GM19239 (cell line): ENCODE data around the gene JADE3.
A peak's percentile ranks its signal among the peaks of the same experiment; 100 is the strongest.

ENCODE experiments used
- DNase-seq: peaks from one replicate; pipeline ENCODE4 v3.0.0; 2011; ENCODE audit warnings: low spot score; ENCODE audit not compliant: insufficient read length
- FAIRE-seq: peaks from 2 replicates; lab custom pipeline; 2011; peaks lifted over from hg19 to GRCh38; lab: Jason Lieb, UNC

Gene JADE3

GRCh38 chrX:46912098-46912602 lies at the start of gene JADE3:
Gene JADE3, plus strand, starts transcription at chrX:46912421. Its CDS starts 72,474 bp downstream, at chrX:46984895.
- FAIRE-seq (peak; percentile 59), DNase-seq (peak; percentile 9)

- FAIRE-seq = no peak
- no peak for DNase-seq
Measured at GRCh38 chrX:46863072-46863471, 49.1 kb upstream of the JADE3 start.

- DNase-seq (no peak), FAIRE-seq (no peak)
Measured at GRCh38 chrX:46864606-46865005, 47.6 kb upstream of the JADE3 start.

DNA sequence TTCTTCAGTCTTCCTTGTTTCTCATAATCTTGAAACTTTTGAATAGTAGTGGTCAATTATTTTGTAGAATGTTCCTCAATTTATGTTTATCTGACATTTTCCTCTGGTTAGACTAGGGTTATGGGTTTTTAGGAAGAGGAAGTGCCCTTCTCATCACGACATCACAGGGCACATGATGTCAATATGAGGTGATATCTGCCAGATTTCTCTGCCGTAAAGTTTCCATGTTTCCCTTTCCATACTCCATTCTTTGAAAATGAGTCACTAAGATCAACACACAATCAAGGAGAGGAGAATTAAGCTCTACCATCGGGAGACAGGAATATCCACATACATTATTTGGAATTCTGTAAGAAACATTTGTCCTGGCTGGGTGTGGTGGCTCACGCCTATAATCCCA lies 46.9 kb upstream of the JADE3 start:
- DNase-seq (no peak), FAIRE-seq (no peak)

GRCh38 chrX:46866726-46867125 lies 45.5 kb upstream of the JADE3 start:
- FAIRE-seq (no peak), DNase-seq (no peak)

DNA sequence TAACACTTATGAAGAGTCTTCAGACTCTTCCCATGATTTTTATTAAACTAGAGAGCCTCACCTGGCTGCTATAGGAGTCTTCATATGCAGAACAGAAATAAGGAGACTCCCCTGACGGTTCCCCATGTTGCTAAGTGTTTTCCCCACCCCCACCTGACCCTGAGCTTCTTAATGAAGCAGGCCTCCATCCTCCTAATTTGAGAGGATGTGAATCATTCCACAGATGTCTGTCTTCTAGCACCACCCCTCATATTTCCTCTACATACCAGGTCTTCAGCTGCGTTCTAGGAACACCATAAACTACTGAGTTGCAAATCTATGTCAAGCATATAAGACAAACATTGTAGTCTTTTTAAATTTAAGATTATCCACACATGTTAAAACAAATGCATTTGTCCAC lies 38.5 kb upstream of the JADE3 start:
- DNase-seq (no peak), FAIRE-seq (no peak)

DNA sequence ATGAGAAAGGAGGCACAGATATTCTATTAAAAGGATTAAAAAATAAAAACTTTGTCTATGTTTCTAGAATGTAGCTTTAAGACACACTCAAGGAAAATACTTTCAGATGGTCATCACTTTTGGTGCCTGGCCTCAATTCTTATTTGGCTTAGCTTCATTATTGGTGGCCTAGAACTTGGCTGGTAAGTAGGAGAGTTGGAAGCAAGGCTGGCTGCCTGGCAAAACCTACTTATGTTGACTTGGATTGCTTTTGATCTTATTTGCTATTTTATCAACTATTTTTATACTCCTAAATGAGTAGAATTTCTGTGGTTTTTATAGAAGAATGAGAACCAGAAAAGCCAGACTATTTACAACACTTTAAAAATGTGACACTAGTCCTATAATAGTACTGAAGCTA lies 35.3 kb upstream of the JADE3 start:
- DNase-seq (no peak), FAIRE-seq (no peak)

DNA sequence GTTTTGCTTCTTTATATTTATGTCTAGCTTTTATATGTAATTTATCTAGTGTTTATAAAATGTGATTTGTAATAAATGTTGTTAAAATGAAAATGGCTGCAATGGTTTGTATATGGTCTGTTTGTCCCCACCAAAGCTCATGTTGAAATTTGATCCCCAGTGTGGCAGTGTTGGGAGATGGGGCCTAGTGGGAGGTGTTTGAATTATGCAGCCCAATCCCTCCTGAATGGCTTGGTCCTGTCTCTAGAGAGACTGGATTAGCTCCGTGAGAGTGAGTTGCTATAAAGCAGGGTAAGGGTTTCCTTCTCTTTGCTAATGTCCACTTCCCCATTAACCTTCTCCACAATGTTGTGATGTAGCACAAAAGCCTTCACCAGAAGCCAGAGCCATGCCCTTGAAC lies 30.0 kb upstream of the JADE3 start:
- FAIRE-seq (no peak), DNase-seq (no peak)

GRCh38 chrX:46884799-46885198 lies 27.4 kb upstream of the JADE3 start:
- DNase-seq (no peak), FAIRE-seq (no peak)

- DNase-seq (no peak), FAIRE-seq (no peak)
Measured at GRCh38 chrX:46898207-46898606, 14.0 kb upstream of the JADE3 start.

GRCh38 chrX:46903458-46904242 lies 8.6 kb upstream of the JADE3 start:
- peak; percentile 42 for DNase-seq
- peak; percentile 93 for FAIRE-seq

GRCh38 chrX:46904626-46905025 lies 7.6 kb upstream of the JADE3 start:
- peak; percentile 69 for FAIRE-seq
- no peak for DNase-seq

DNA sequence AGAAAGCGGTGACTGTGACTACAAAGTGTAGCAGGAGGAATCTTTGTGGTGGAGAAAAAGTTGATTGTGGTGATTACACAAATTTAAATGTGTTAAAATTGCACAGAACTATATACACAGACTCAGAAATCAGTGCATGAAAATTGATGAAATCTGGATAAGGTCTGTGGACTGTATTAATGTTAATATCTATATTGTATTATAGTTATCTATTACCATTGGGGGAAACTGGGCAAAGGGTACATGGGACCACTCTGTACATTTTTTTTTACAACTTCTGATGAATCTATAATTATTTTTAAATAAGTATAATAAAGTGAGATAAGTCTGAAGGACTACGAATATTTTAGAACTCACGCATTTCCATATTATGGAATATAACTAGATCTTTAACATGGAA lies 1.8 kb upstream of the JADE3 start:
- FAIRE-seq (no peak), DNase-seq (no peak)

DNA sequence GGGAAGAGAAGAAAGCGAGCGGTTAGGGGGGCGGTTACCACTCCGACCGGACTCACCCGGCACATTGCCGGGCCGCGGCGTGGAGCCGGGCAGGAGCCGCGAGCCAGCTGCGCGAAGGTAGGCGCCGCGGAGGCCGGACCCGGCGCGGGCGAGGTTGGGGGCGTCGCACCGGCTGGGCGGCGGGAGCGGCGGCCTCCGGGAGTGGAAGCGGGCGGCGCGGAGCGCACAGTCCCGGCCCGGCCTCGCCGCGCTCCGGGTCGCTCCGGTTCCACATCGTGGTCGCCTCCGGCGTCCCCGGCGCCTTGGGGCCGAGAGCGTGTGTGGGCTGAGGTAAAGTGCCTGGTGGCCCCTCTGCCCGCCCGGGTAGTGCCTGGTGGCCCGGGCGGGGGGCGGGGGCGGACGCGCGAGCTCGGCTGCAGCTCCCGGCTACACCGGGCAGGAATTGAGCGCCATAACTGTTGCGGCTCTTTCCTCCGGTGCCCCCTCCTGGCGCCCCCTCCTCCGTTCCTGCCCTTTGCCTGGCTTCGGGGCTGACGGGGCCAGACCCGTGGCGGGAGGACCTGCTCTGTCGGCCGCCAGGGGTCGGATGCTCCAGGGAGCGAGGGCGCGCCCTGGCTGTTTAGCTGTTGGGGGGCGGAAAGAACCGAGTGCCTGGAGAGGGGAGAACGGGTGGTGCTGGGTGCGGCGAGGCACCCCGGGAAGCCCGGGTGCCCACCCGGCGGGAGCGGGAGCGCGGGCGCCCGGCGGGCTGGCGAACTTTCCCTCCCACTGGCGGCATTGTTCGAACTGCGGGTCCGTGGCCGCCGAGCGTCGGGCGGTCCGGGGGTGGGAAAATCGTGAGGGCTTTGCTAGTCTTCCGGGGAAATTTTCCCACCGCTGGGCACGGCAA lies 626 bp downstream of the JADE3 start:
- FAIRE-seq (peak; percentile 80), DNase-seq (peak; percentile 53)

DNA sequence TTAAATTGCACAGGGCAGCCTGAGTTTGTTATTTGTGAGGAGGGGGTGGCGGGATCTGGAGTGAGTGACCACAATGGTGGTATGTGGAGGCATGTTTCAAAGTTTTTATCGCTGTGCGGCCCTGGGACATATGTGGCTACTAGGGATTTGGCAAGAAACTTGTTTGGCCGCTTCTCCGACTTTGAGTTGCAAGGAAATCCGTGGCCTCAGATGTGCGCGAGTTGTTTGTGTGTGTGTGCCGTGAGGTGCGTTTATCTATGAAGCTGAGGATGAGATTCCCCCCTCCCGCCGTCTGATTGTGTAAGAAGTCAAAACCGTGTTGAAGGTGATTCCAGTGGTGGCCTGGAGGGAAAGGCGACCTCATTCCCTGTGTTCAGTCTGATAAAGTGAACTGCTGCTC lies 1.4 kb downstream of the JADE3 start:
- FAIRE-seq (no peak), DNase-seq (no peak)

DNA sequence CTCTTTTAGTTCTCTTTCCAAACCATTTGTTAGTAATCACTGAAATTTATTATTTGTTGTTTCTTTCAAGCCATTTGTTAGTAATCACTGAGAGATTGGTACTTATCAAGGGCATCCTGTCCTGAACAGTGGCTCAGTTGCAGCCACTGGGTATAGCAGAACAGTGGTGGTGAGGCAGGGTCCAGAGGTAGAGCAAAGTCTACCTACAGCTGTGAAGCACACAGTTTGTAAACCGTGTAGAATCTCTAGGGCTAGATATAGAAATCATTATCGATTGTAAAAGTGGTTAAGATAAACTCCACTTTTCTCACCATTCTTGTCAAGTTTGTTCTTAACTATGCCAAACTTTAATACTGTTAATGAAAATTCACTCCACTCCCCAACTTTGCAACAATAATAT lies 4.1 kb downstream of the JADE3 start:
- FAIRE-seq = no peak

GRCh38 chrX:46917622-46918021 lies 5.4 kb downstream of the JADE3 start:
- FAIRE-seq = no peak
- no peak for DNase-seq

More for the DNA sequence above, 4.1 kb downstream of the JADE3 start:
- DNase-seq = no peak

- no peak for DNase-seq
- FAIRE-seq = no peak
Measured at GRCh38 chrX:46918434-46918833, 6.2 kb downstream of the JADE3 start.

GRCh38 chrX:46920235-46920634 lies 8.0 kb downstream of the JADE3 start:
- no peak for FAIRE-seq
- no peak for DNase-seq

GRCh38 chrX:46922611-46923010 lies 10.4 kb downstream of the JADE3 start:
- no peak for FAIRE-seq
- no peak for DNase-seq

GRCh38 chrX:46927718-46928117 lies 15.5 kb downstream of the JADE3 start:
- FAIRE-seq = no peak

More at GRCh38 chrX:46927718-46928117, 15.5 kb downstream of the JADE3 start:
- no peak for DNase-seq
